NB4 (cell line): ENCODE data around the gene IGFBP4.

Experiments
- DNase-seq: peaks from one replicate; pipeline ENCODE4 v3.0.0; 2010; ENCODE audit warnings: low read depth
- H3K4me3 ChIP-seq: one replicate; pipeline ENCODE4 v1.5.1; 2011; ENCODE audit warnings: mild to moderate bottlenecking, low read depth, low read length, moderate library complexity
- MAX ChIP-seq: IDR thresholded peaks from 2 replicates; pipeline ENCODE4 v1.6.1; 2011; ENCODE audit warnings: low read depth, low read length
- MYC ChIP-seq: IDR thresholded peaks from 2 replicates; pipeline ENCODE4 v1.6.1; 2011; ENCODE audit warnings: low read depth, low read length
- POLR2A ChIP-seq: IDR thresholded peaks from 2 replicates; pipeline ENCODE4 v1.6.1; 2011; ENCODE audit warnings: mild to moderate bottlenecking; ENCODE audit not compliant: insufficient read length; ENCODE audit errors: extremely low read depth
- TF ChIP-seq, protein P1 (sequence below): IDR thresholded peaks from one replicate; pipeline ENCODE4 v1.5.1; 2012; ENCODE audit warnings: low read depth, low read length

Gene IGFBP4

GRCh38 chr17:40427002-40427491, 16.2 kb upstream of the IGFBP4 start:
- DNase-seq: no peak
- TF ChIP-seq MAX: no peak
- TF ChIP-seq, protein P1, sequence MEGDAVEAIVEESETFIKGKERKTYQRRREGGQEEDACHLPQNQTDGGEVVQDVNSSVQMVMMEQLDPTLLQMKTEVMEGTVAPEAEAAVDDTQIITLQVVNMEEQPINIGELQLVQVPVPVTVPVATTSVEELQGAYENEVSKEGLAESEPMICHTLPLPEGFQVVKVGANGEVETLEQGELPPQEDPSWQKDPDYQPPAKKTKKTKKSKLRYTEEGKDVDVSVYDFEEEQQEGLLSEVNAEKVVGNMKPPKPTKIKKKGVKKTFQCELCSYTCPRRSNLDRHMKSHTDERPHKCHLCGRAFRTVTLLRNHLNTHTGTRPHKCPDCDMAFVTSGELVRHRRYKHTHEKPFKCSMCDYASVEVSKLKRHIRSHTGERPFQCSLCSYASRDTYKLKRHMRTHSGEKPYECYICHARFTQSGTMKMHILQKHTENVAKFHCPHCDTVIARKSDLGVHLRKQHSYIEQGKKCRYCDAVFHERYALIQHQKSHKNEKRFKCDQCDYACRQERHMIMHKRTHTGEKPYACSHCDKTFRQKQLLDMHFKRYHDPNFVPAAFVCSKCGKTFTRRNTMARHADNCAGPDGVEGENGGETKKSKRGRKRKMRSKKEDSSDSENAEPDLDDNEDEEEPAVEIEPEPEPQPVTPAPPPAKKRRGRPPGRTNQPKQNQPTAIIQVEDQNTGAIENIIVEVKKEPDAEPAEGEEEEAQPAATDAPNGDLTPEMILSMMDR: no peak
- TF ChIP-seq MYC: no peak

GRCh38 chr17:40430272-40431230, 12.7 kb upstream of the IGFBP4 start:
- H3K4me3 ChIP-seq: no peak overlapping the region
- TF ChIP-seq MYC: no peak
- TF ChIP-seq, protein P1: no peak
- no peak for TF ChIP-seq POLR2A
- no peak for TF ChIP-seq MAX
- no peak for DNase-seq

More at GRCh38 chr17:40427002-40427491, 16.2 kb upstream of the IGFBP4 start:
- no peak overlapping the region for H3K4me3 ChIP-seq

- TF ChIP-seq MAX: no peak
- no peak for TF ChIP-seq POLR2A
- no peak for TF ChIP-seq MYC
- TF ChIP-seq, protein P1: no peak
- no peak overlapping the region for H3K4me3 ChIP-seq
- DNase-seq: no peak
Observed at GRCh38 chr17:40431231-40431602, 12.0 kb upstream of the IGFBP4 start.

DNA sequence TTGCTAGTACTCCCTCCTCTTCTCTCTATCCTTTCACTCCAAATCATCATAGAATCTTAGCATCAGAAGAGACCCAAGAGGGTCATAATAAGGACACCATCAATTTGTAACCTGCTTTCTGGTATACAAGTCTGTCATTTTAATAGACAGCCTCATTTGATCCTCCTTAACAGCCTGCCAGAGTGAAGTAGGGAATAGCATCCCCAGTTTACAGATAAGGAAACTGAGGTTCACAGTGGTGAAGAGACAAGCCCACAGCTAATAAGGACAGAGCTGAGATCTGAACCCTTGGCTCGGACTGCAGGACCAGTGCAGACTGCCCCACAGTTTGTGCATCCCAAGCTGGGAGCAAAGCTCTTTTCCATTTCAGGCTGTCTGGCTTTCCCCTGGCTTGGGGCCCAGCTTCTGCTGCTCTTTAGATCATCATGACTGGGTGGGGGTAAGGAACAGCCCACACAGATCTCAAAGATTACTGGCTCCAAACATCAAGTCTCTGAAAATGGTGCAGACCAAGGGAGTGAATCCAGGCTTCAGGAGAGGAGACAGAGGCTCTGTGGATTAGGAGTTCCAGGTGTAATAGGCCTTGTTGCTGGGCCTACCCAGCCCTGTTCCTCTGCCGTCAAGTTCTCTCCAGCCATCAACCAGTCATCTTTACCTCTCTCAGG, 10.3 kb upstream of the IGFBP4 start:
- DNase-seq: no peak
- no peak overlapping the region for H3K4me3 ChIP-seq
- TF ChIP-seq MAX: no peak
- no peak for TF ChIP-seq POLR2A
- TF ChIP-seq MYC: no peak
- TF ChIP-seq, protein P1: no peak

DNA sequence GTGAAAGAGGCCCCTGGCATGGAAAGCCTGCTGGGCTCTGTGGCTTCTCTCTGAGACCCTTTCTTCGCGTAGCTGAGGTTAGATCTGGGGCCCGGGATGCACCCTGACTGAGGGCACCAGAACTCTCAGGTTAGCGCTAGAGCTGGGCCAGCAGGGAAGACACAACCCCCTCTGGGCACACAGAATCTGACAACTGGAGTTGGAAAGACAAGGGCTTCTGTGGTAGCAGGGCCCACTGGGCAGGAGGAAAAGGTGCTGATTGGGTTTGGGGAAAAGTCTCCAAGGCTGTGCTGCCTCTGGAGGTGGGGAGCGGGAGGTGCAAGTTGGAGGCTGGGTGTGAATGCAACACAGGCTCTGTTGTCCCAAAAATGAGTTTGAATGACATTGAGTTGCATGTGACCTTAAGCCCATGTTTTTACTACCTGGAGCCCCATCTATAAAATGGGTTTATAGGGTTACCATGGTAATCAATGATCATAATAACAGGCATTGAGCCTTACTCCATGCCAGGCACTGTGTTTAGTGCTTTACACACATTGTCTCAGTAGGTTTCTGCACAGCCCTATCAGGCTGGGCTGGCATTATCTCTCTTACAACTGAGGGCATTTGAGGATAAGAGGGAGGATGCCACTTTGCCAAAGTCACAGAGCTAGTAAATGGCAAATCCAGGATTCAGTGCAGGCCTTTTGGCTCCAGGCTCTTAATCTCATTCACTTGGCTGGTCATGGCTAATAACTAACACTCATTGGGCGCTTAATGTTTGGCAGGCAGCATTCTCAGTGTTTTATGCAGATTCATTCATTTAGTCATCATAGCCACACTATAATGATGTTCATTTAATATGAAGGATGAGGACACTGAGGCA, 9.5 kb upstream of the IGFBP4 start:
- no peak overlapping the region for H3K4me3 ChIP-seq
- no peak for TF ChIP-seq MYC
- TF ChIP-seq, protein P1: peak; percentile 75
- TF ChIP-seq POLR2A: no peak
- TF ChIP-seq MAX: no peak
- peak; percentile 42 for DNase-seq
